ENCODE results near the gene CABP2. TPM values are rescaled to one million over a fixed set of nuclear protein-coding genes. Genes with fewer than 3 reads are reported as not detected.

The CABP2 gene
- total RNA-seq, 1 experiment from 2014 or later: not detected

- Histone ChIP-seq H3K4me2 (ENCODE audit: low read depth, low read length, poor library complexity, severe bottlenecking) (no peak overlapping the region), H3K9me3 (ENCODE audit: low read length) (peaks cover 16% of the 10 kb centered on the region), H4K20me1 (ENCODE audit: insufficient read depth, low read depth, low read length) (no peaks in the 10 kb centered on the region), H3K36me3 (ENCODE audit: insufficient read depth, low read length) (no peaks in the 10 kb centered on the region), H3K27ac (ENCODE audit: low read length) (no peak overlapping the region), H3K9me2 (replicated peaks; ENCODE audit: insufficient read depth, low read length) (no peaks in the 10 kb centered on the region), H2AFZ (ENCODE audit: low read length) (no peak overlapping the region), H3K4me1 (ENCODE audit: low read length) (no peaks in the 10 kb centered on the region), H3K79me2 (ENCODE audit: low read length) (no peaks in the 10 kb centered on the region), H3K4me3 (ENCODE audit: low read length) (no peak overlapping the region), H3K27me3 (ENCODE audit: low read length) (no peaks in the 10 kb centered on the region; the same call in 1 of the 2 replicates), H3K9ac (ENCODE audit: low read length) (no peak overlapping the region)
- DNase-seq: no peak
These were observed 12.3 kb upstream of the CABP2 start for GRCh38 chr11:67535561-67535960.

GRCh38 chr11:67534070-67534679 is 10.9 kb upstream of the CABP2 start:
- H4K20me1 ChIP-seq (ENCODE audit: insufficient read depth, low read depth, low read length): no peaks in the 10 kb centered on the region
- no peak overlapping the region for H3K9ac ChIP-seq (ENCODE audit: low read length)
- H3K27me3 ChIP-seq (ENCODE audit: low read length): no peaks in the 10 kb centered on the region; the same call in 1 of the 2 replicates
- H3K9me2 ChIP-seq (replicated peaks; ENCODE audit: insufficient read depth, low read length): no peaks in the 10 kb centered on the region
- H3K27ac ChIP-seq (ENCODE audit: low read length): no peak overlapping the region
- H3K4me2 ChIP-seq (ENCODE audit: low read depth, low read length, poor library complexity, severe bottlenecking): no peak overlapping the region
- H3K4me1 ChIP-seq (ENCODE audit: low read length): no peaks in the 10 kb centered on the region
- no peak overlapping the region for H3K4me3 ChIP-seq (ENCODE audit: low read length)
- no peaks in the 10 kb centered on the region for H3K79me2 ChIP-seq (ENCODE audit: low read length)
- H3K36me3 ChIP-seq (ENCODE audit: insufficient read depth, low read length): no peaks in the 10 kb centered on the region
- peaks cover 16% of the 10 kb centered on the region for H3K9me3 ChIP-seq (ENCODE audit: low read length)
- H2AFZ ChIP-seq (ENCODE audit: low read length): no peak overlapping the region
- peak; percentile 49 for DNase-seq

GRCh38 chr11:67532889-67533288 is 9.6 kb upstream of the CABP2 start:
- Histone ChIP-seq H3K27me3 (ENCODE audit: low read length) (no peaks in the 10 kb centered on the region; the same call in 1 of the 2 replicates), H3K9me3 (ENCODE audit: low read length) (peaks cover 16% of the 10 kb centered on the region), H4K20me1 (ENCODE audit: insufficient read depth, low read depth, low read length) (no peaks in the 10 kb centered on the region), H3K4me2 (ENCODE audit: low read depth, low read length, poor library complexity, severe bottlenecking) (no peak overlapping the region), H3K79me2 (ENCODE audit: low read length) (no peaks in the 10 kb centered on the region), H3K9ac (ENCODE audit: low read length) (no peak overlapping the region), H3K36me3 (ENCODE audit: insufficient read depth, low read length) (no peaks in the 10 kb centered on the region), H2AFZ (ENCODE audit: low read length) (no peak overlapping the region), H3K4me1 (ENCODE audit: low read length) (no peaks in the 10 kb centered on the region), H3K27ac (ENCODE audit: low read length) (no peak overlapping the region), H3K4me3 (ENCODE audit: low read length) (no peak overlapping the region), H3K9me2 (replicated peaks; ENCODE audit: insufficient read depth, low read length) (no peaks in the 10 kb centered on the region)
- DNase-seq: no peak

- H3K36me3 ChIP-seq (ENCODE audit: insufficient read depth, low read length): no peaks in the 10 kb centered on the region
- no peak overlapping the region for H2AFZ ChIP-seq (ENCODE audit: low read length)
- no peak overlapping the region for H3K4me3 ChIP-seq (ENCODE audit: low read length)
- H3K9me2 ChIP-seq (replicated peaks; ENCODE audit: insufficient read depth, low read length): no peaks in the 10 kb centered on the region
- DNase-seq: peak; percentile 2
- H3K79me2 ChIP-seq (ENCODE audit: low read length): no peaks in the 10 kb centered on the region
- H3K9ac ChIP-seq (ENCODE audit: low read length): no peak overlapping the region
- H4K20me1 ChIP-seq (ENCODE audit: insufficient read depth, low read depth, low read length): no peaks in the 10 kb centered on the region
- H3K27ac ChIP-seq (ENCODE audit: low read length): no peak overlapping the region
- H3K4me2 ChIP-seq (ENCODE audit: low read depth, low read length, poor library complexity, severe bottlenecking): no peak overlapping the region
- no peaks in the 10 kb centered on the region for H3K4me1 ChIP-seq (ENCODE audit: low read length)
- no peaks in the 10 kb centered on the region; the same call in 1 of the 2 replicates for H3K27me3 ChIP-seq (ENCODE audit: low read length)
- peaks cover 16% of the 10 kb centered on the region for H3K9me3 ChIP-seq (ENCODE audit: low read length)
These were observed 7.0 kb upstream of the CABP2 start for GRCh38 chr11:67530282-67530592.

GRCh38 chr11:67528376-67528775 is 5.1 kb upstream of the CABP2 start:
- Histone ChIP-seq H3K9ac (ENCODE audit: low read length) (no peak overlapping the region), H3K79me2 (ENCODE audit: low read length) (no peaks in the 10 kb centered on the region), H3K4me3 (ENCODE audit: low read length) (no peak overlapping the region), H2AFZ (ENCODE audit: low read length) (no peak overlapping the region), H3K27ac (ENCODE audit: low read length) (no peak overlapping the region), H3K4me2 (ENCODE audit: low read depth, low read length, poor library complexity, severe bottlenecking) (no peak overlapping the region), H3K4me1 (ENCODE audit: low read length) (no peaks in the 10 kb centered on the region), H3K36me3 (ENCODE audit: insufficient read depth, low read length) (no peaks in the 10 kb centered on the region), H3K9me2 (replicated peaks; ENCODE audit: insufficient read depth, low read length) (no peaks in the 10 kb centered on the region), H4K20me1 (ENCODE audit: insufficient read depth, low read depth, low read length) (no peaks in the 10 kb centered on the region), H3K9me3 (ENCODE audit: low read length) (peaks cover 4% of the 10 kb centered on the region), H3K27me3 (ENCODE audit: low read length) (no peaks in the 10 kb centered on the region)
- DNase-seq: no peak

GRCh38 chr11:67525275-67525976 is 2.2 kb upstream of the CABP2 start:
- Histone ChIP-seq H4K20me1 (ENCODE audit: insufficient read depth, low read depth, low read length) (no peaks in the 10 kb centered on the region), H3K4me3 (ENCODE audit: low read length) (no peak overlapping the region), H3K79me2 (ENCODE audit: low read length) (no peaks in the 10 kb centered on the region), H3K36me3 (ENCODE audit: insufficient read depth, low read length) (no peaks in the 10 kb centered on the region), H3K9me2 (replicated peaks; ENCODE audit: insufficient read depth, low read length) (no peaks in the 10 kb centered on the region), H3K9me3 (ENCODE audit: low read length) (no peaks in the 10 kb centered on the region), H3K4me1 (ENCODE audit: low read length) (no peaks in the 10 kb centered on the region), H2AFZ (ENCODE audit: low read length) (no peak overlapping the region), H3K27ac (ENCODE audit: low read length) (no peak overlapping the region), H3K4me2 (ENCODE audit: low read depth, low read length, poor library complexity, severe bottlenecking) (no peak overlapping the region), H3K9ac (ENCODE audit: low read length) (no peak overlapping the region), H3K27me3 (ENCODE audit: low read length) (no peaks in the 10 kb centered on the region)
- DNase-seq: no peak

- no peak for DNase-seq
- Histone ChIP-seq H3K36me3 (ENCODE audit: insufficient read depth, low read length) (no peaks in the 10 kb centered on the region), H3K27ac (ENCODE audit: low read length) (no peak overlapping the region), H2AFZ (ENCODE audit: low read length) (no peak overlapping the region), H3K9me2 (replicated peaks; ENCODE audit: insufficient read depth, low read length) (no peaks in the 10 kb centered on the region), H3K9ac (ENCODE audit: low read length) (no peak overlapping the region), H3K4me2 (ENCODE audit: low read depth, low read length, poor library complexity, severe bottlenecking) (no peak overlapping the region), H3K4me3 (ENCODE audit: low read length) (no peak overlapping the region), H3K4me1 (ENCODE audit: low read length) (no peaks in the 10 kb centered on the region), H3K79me2 (ENCODE audit: low read length) (no peaks in the 10 kb centered on the region), H3K9me3 (ENCODE audit: low read length) (no peaks in the 10 kb centered on the region), H3K27me3 (ENCODE audit: low read length) (no peaks in the 10 kb centered on the region), H4K20me1 (ENCODE audit: insufficient read depth, low read depth, low read length) (no peaks in the 10 kb centered on the region)
These were observed 1.2 kb upstream of the CABP2 start for GRCh38 chr11:67524480-67524808.

- Histone ChIP-seq H3K36me3 (ENCODE audit: insufficient read depth, low read length) (no peaks in the 10 kb centered on the region), H3K9me3 (ENCODE audit: low read length) (no peaks in the 10 kb centered on the region), H3K27me3 (ENCODE audit: low read length) (no peaks in the 10 kb centered on the region), H3K4me2 (ENCODE audit: low read depth, low read length, poor library complexity, severe bottlenecking) (no peak overlapping the region), H3K4me3 (ENCODE audit: low read length) (no peak overlapping the region), H3K79me2 (ENCODE audit: low read length) (no peaks in the 10 kb centered on the region), H3K27ac (ENCODE audit: low read length) (no peak overlapping the region), H4K20me1 (ENCODE audit: insufficient read depth, low read depth, low read length) (no peaks in the 10 kb centered on the region), H3K9me2 (replicated peaks; ENCODE audit: insufficient read depth, low read length) (no peaks in the 10 kb centered on the region), H3K4me1 (ENCODE audit: low read length) (no peaks in the 10 kb centered on the region), H2AFZ (ENCODE audit: low read length) (no peak overlapping the region), H3K9ac (ENCODE audit: low read length) (no peak overlapping the region)
- DNase-seq: no peak
These were observed 572 bp upstream of the CABP2 start for GRCh38 chr11:67523556-67524479.

Measured in Karpas-422 (cell line).